DND-41 (cell line): ENCODE data around the gene MFAP2.

Source experiments
- ATAC-seq: fragments of 200-7000 bp; cut with Tn5 transposase; 3 replicates; pipeline ENCODE4 v1.9.1; 2021; ENCODE audit warnings: low read depth; ENCODE audit not compliant: insufficient read depth
- DNase-seq: peaks from one replicate; pipeline ENCODE4 v3.0.0-alpha.2; 2020
- H2AFZ ChIP-seq: 2 replicates; pipeline ENCODE4 v1.6.0; 2012; ENCODE audit warnings: low read depth, low read length
- H3K27ac ChIP-seq: 2 replicates; pipeline ENCODE4 v1.5.1; 2012; ENCODE audit warnings: low read length, inconsistent platforms
- H3K27me3 ChIP-seq: fragments of 200-600 bp; sonication (generic); 2 replicates; pipeline ENCODE4 v1.6.0; 2012; ENCODE audit warnings: low read length, mild to moderate bottlenecking, inconsistent platforms; ENCODE audit not compliant: insufficient read depth, poor library complexity
- H3K36me3 ChIP-seq: 2 replicates; pipeline ENCODE4 v1.5.1; 2012; ENCODE audit warnings: low read length, inconsistent platforms; ENCODE audit not compliant: insufficient read depth
- H3K4me1 ChIP-seq: 2 replicates; pipeline ENCODE4 v1.5.1; 2012; ENCODE audit warnings: mild to moderate bottlenecking, low read length; ENCODE audit not compliant: insufficient read depth
- H3K4me2 ChIP-seq: 2 replicates; pipeline ENCODE4 v1.6.0; 2012; ENCODE audit warnings: mild to moderate bottlenecking, moderate library complexity, low read length, inconsistent platforms; ENCODE audit not compliant: insufficient read depth
- H3K4me3 ChIP-seq, 2 experiments: fragments of 200-600 bp in 1 of 2; shearing (Covaris generic) in 1 of 2; 2 replicates each; pipeline ENCODE4 v1.5.1; 2012 to 2016; ENCODE audit warnings: inconsistent platforms in 2 of 2, low read length in 2 of 2, mild to moderate bottlenecking in 2 of 2, low read depth in 1 of 2, moderate library complexity in 1 of 2
- H3K79me2 ChIP-seq: 2 replicates; pipeline ENCODE4 v1.6.0; 2012; ENCODE audit warnings: low read length, inconsistent platforms; ENCODE audit not compliant: insufficient read depth
- H3K9ac ChIP-seq: 2 replicates; pipeline ENCODE4 v1.6.0; 2012; ENCODE audit warnings: low read depth, mild to moderate bottlenecking, inconsistent platforms, low read length, moderate library complexity
- H3K9me3 ChIP-seq: 2 replicates; pipeline ENCODE4 v1.5.1; 2012; ENCODE audit warnings: low read length, moderate library complexity, mild to moderate bottlenecking, inconsistent platforms; ENCODE audit not compliant: insufficient read depth, severe bottlenecking
- H4K20me1 ChIP-seq: 2 replicates; pipeline ENCODE4 v1.6.0; 2012; ENCODE audit warnings: low read length; ENCODE audit not compliant: insufficient read depth
- EZH2 ChIP-seq: IDR thresholded peaks from 3 replicates; pipeline ENCODE4 v1.6.1; 2012; ENCODE audit warnings: borderline replicate concordance, low read depth, mild to moderate bottlenecking, moderate library complexity, low read length, inconsistent platforms; ENCODE audit not compliant: severe bottlenecking
- TF ChIP-seq, protein P1 (sequence below): IDR thresholded peaks from 2 replicates; pipeline ENCODE4 v1.5.1; 2012; ENCODE audit warnings: borderline replicate concordance, low read length, moderate library complexity, mild to moderate bottlenecking; ENCODE audit not compliant: poor library complexity, severe bottlenecking; ENCODE audit errors: extremely low read depth

MFAP2 gene

GRCh38 chr1:16986962-16987361 is 6.5 kb upstream of the MFAP2 start:
- no peak for DNase-seq

GRCh38 chr1:16986560-16986959 is 6.1 kb upstream of the MFAP2 start:
- no peaks in the 10 kb centered on the region; the same call in 1 of the 2 replicates for H4K20me1 ChIP-seq
- H3K36me3 ChIP-seq, result peaks cover 23% of the 10 kb centered on the region
- no peak for DNase-seq
- no peak overlapping the region for H3K27ac ChIP-seq
- H3K4me1 ChIP-seq, result no peaks in the 10 kb centered on the region
- no peak overlapping the region for H3K9ac ChIP-seq
- H3K27me3 ChIP-seq, result no peaks in the 10 kb centered on the region
- no peak overlapping the region for H2AFZ ChIP-seq
- no peak for ATAC-seq
- H3K4me3 ChIP-seq, result no peak overlapping the region
- no peaks in the 10 kb centered on the region for H3K79me2 ChIP-seq
- TF ChIP-seq, protein P1, sequence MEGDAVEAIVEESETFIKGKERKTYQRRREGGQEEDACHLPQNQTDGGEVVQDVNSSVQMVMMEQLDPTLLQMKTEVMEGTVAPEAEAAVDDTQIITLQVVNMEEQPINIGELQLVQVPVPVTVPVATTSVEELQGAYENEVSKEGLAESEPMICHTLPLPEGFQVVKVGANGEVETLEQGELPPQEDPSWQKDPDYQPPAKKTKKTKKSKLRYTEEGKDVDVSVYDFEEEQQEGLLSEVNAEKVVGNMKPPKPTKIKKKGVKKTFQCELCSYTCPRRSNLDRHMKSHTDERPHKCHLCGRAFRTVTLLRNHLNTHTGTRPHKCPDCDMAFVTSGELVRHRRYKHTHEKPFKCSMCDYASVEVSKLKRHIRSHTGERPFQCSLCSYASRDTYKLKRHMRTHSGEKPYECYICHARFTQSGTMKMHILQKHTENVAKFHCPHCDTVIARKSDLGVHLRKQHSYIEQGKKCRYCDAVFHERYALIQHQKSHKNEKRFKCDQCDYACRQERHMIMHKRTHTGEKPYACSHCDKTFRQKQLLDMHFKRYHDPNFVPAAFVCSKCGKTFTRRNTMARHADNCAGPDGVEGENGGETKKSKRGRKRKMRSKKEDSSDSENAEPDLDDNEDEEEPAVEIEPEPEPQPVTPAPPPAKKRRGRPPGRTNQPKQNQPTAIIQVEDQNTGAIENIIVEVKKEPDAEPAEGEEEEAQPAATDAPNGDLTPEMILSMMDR, result no peak
- H3K4me2 ChIP-seq, result no peak overlapping the region
- no peaks in the 10 kb centered on the region for H3K9me3 ChIP-seq

More at GRCh38 chr1:16986962-16987361, 6.5 kb upstream of the MFAP2 start:
- Histone ChIP-seq H3K36me3 (peaks cover 27% of the 10 kb centered on the region), H4K20me1 (no peaks in the 10 kb centered on the region; the same call in 1 of the 2 replicates), H3K27me3 (no peaks in the 10 kb centered on the region), H3K4me1 (no peaks in the 10 kb centered on the region), H3K4me3 (no peak overlapping the region), H3K79me2 (no peaks in the 10 kb centered on the region), H2AFZ (no peak overlapping the region), H3K4me2 (no peak overlapping the region), H3K27ac (no peak overlapping the region), H3K9ac (no peak overlapping the region), H3K9me3 (no peaks in the 10 kb centered on the region)
- ATAC-seq, result peak; percentile 59; the same call in 2 of the 3 replicates
- TF ChIP-seq, protein P1, result peak; percentile 66
- TF ChIP-seq EZH2, result no peak

DNA sequence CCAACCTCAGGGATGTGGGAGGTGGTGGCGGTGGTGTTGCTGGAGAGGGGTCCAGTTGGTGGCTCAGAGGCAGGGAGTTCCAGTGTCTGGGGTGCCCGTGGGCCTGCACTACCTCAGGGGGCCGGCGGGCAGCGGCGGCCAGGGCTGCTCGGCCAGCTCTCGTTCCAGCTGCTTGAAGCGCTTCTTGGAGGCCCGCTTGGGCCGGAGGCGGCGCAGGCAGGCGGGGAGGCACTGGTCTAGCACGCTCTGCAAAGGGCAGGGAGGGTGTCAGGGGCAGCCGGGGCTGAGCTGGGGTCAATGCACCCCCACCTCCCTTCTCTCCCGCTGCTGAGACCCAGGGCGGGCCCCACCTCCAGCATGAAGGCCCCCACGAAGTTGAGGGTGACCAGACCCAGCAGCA is 5.7 kb upstream of the MFAP2 start:
- no peak for ATAC-seq
- Histone ChIP-seq H2AFZ (no peak overlapping the region), H3K27me3 (no peaks in the 10 kb centered on the region), H3K79me2 (no peaks in the 10 kb centered on the region), H3K9ac (no peak overlapping the region), H3K36me3 (peaks cover 19% of the 10 kb centered on the region), H3K4me1 (no peaks in the 10 kb centered on the region), H3K4me2 (no peak overlapping the region), H3K27ac (no peak overlapping the region), H3K4me3 (no peak overlapping the region), H3K9me3 (no peaks in the 10 kb centered on the region), H4K20me1 (no peaks in the 10 kb centered on the region; the same call in 1 of the 2 replicates)
- TF ChIP-seq EZH2, result no peak
- TF ChIP-seq, protein P1, result no peak
- DNase-seq, result no peak

GRCh38 chr1:16984717-16985116 is 4.3 kb upstream of the MFAP2 start:
- no peak for ATAC-seq
- Histone ChIP-seq H3K9ac (no peak overlapping the region), H3K27ac (no peak overlapping the region)

More at GRCh38 chr1:16984717-16985116, 4.3 kb upstream of the MFAP2 start:
- H3K27me3 ChIP-seq, result no peaks in the 10 kb centered on the region
- H3K4me3 ChIP-seq, result no peak overlapping the region
- H3K4me2 ChIP-seq, result no peak overlapping the region
- no peak for DNase-seq
- H3K36me3 ChIP-seq, result peaks cover 19% of the 10 kb centered on the region
- no peaks in the 10 kb centered on the region for H3K4me1 ChIP-seq
- H3K9me3 ChIP-seq, result no peaks in the 10 kb centered on the region
- no peak for TF ChIP-seq EZH2
- TF ChIP-seq, protein P1, result no peak
- H4K20me1 ChIP-seq, result no peaks in the 10 kb centered on the region; the same call in 1 of the 2 replicates
- no peaks in the 10 kb centered on the region for H3K79me2 ChIP-seq
- no peak overlapping the region for H2AFZ ChIP-seq
